CD4-positive, alpha-beta T cell treated with Interleukin-17A for 1 hour (primary cell): Measurements from ENCODE around the gene SGMS1.

Experiments used
- DNase-seq: peaks from one replicate; pipeline ENCODE4 v3.0.0-alpha.2; 2020

Gene SGMS1

GRCh38 chr10:50415292-50415691 lies 208.5 kb downstream of the SGMS1 start:
- no peak for DNase-seq

- no peak for DNase-seq
Measured at GRCh38 chr10:50410066-50410811, 213.5 kb downstream of the SGMS1 start.

- no peak for DNase-seq
Measured at GRCh38 chr10:50407076-50407801, 216.5 kb downstream of the SGMS1 start.

GRCh38 chr10:50406457-50407070 lies 217.2 kb downstream of the SGMS1 start:
- DNase-seq: no peak

GRCh38 chr10:50405723-50406122 lies 218.0 kb downstream of the SGMS1 start:
- no peak for DNase-seq

- DNase-seq: no peak
Measured at GRCh38 chr10:50404021-50404773, 219.6 kb downstream of the SGMS1 start.

GRCh38 chr10:50403074-50403473 lies 220.7 kb downstream of the SGMS1 start:
- DNase-seq: no peak

- no peak for DNase-seq
Measured at GRCh38 chr10:50402466-50402865, 221.3 kb downstream of the SGMS1 start.

- DNase-seq: no peak
Measured at GRCh38 chr10:50400694-50401093, 223.1 kb downstream of the SGMS1 start.

- no peak for DNase-seq
Measured at GRCh38 chr10:50398823-50399222, 224.9 kb downstream of the SGMS1 start.

- no peak for DNase-seq
Measured at GRCh38 chr10:50398381-50398780, 225.4 kb downstream of the SGMS1 start.

GRCh38 chr10:50397312-50398140 lies 226.2 kb downstream of the SGMS1 start:
- DNase-seq: no peak

GRCh38 chr10:50396491-50397311 lies 227.1 kb downstream of the SGMS1 start:
- no peak for DNase-seq

GRCh38 chr10:50395851-50396250 lies 227.9 kb downstream of the SGMS1 start:
- DNase-seq: no peak

GRCh38 chr10:50395271-50395670 lies 228.5 kb downstream of the SGMS1 start:
- DNase-seq: no peak

- DNase-seq: no peak
Measured at GRCh38 chr10:50394832-50395231, 228.9 kb downstream of the SGMS1 start.

- DNase-seq: no peak
Measured at GRCh38 chr10:50393784-50394467, 229.8 kb downstream of the SGMS1 start.

GRCh38 chr10:50392966-50393718 lies 230.6 kb downstream of the SGMS1 start:
- no peak for DNase-seq

GRCh38 chr10:50392426-50392825 lies 231.3 kb downstream of the SGMS1 start:
- DNase-seq: no peak

- no peak for DNase-seq
Measured at GRCh38 chr10:50390302-50390701, 233.5 kb downstream of the SGMS1 start.
